ENCODE data around the gene SLC35C1. TPM values are rescaled to one million over a fixed set of nuclear protein-coding genes. Genes with fewer than 3 reads are reported as not detected.

SLC35C1 gene
- total RNA-seq, 4 donors from 2014 or later, result 23.6 to 68.6 (median 28.2) TPM

GRCh38 chr11:45765107-45765668 is 39.8 kb upstream of the SLC35C1 start:
- TF ChIP-seq POLR2A (IDR thresholded peaks at IDR 0.05), result no peak
- no peak for TF ChIP-seq CTCF (IDR thresholded peaks at IDR 0.05)
- no peaks in the 10 kb centered on the region for H3K9me3 ChIP-seq
- intact Hi-C loops (cut with DNase I), result no loop called here
- H3K36me3 ChIP-seq, result no peaks in the 10 kb centered on the region
- DNase-seq, result no peak
- WGBS, 2 donors, result 78 to 84% methylated on average over 8 of the region's 8 CpGs
- H3K4me3 ChIP-seq, result no peak overlapping the region
- peaks cover 0 to 18% (median 0%) of the 10 kb centered on the region in 4 donors for H3K27me3 ChIP-seq
- no peaks in the 10 kb centered on the region for H3K4me1 ChIP-seq
- no peak overlapping the region for H3K27ac ChIP-seq

GRCh38 chr11:45765836-45766235 is 39.1 kb upstream of the SLC35C1 start:
- TF ChIP-seq POLR2A (IDR thresholded peaks at IDR 0.05), result no peak
- no peak for TF ChIP-seq CTCF (IDR thresholded peaks at IDR 0.05)
- Histone ChIP-seq H3K4me1 (no peaks in the 10 kb centered on the region), H3K27ac (no peak overlapping the region), H3K4me3 (no peak overlapping the region), H3K36me3 (no peaks in the 10 kb centered on the region), H3K27me3 (peaks cover 0 to 20% (median 0%) of the 10 kb centered on the region in 4 donors), H3K9me3 (no peaks in the 10 kb centered on the region)
- 50 to 65% methylated on average over 4 of the region's 4 CpGs for WGBS, 2 donors
- no peak for DNase-seq
- intact Hi-C loops (cut with DNase I), result no loop called here

GRCh38 chr11:45766469-45766868 is 38.5 kb upstream of the SLC35C1 start:
- Histone ChIP-seq H3K36me3 (no peaks in the 10 kb centered on the region), H3K27ac (no peak overlapping the region), H3K4me3 (no peak overlapping the region), H3K27me3 (peaks cover 0 to 20% (median 0%) of the 10 kb centered on the region in 4 donors), H3K4me1 (peaks cover 0 to 2% (median under 1%) of the 10 kb centered on the region in 3 donors), H3K9me3 (no peaks in the 10 kb centered on the region)
- WGBS, 2 donors, result 66% methylated on average over 6 of the region's 7 CpGs
- intact Hi-C loops (cut with DNase I), result no loop called here
- no peak for DNase-seq
- TF ChIP-seq CTCF (IDR thresholded peaks at IDR 0.05), result no peak
- TF ChIP-seq POLR2A (IDR thresholded peaks at IDR 0.05), result no peak

GRCh38 chr11:45768486-45768885 is 36.5 kb upstream of the SLC35C1 start:
- Histone ChIP-seq H3K27me3 (peaks cover 0 to 20% (median 0%) of the 10 kb centered on the region in 4 donors), H3K4me3 (no peak overlapping the region), H3K4me1 (peaks cover 3 to 10% (median 5%) of the 10 kb centered on the region in 3 donors), H3K36me3 (no peaks in the 10 kb centered on the region), H3K27ac (no peak overlapping the region), H3K9me3 (no peaks in the 10 kb centered on the region)
- intact Hi-C loops (cut with DNase I), result no loop called here
- no peak for DNase-seq
- WGBS, 2 donors, result 75 to 78% methylated on average over 5 of the region's 5 CpGs
- TF ChIP-seq POLR2A (IDR thresholded peaks at IDR 0.05) (no peak), CTCF (IDR thresholded peaks at IDR 0.05) (no peak)

- Histone ChIP-seq H3K27me3 (peaks cover 0 to 20% (median 0%) of the 10 kb centered on the region in 4 donors), H3K36me3 (no peaks in the 10 kb centered on the region), H3K27ac (no peak overlapping the region), H3K9me3 (no peaks in the 10 kb centered on the region), H3K4me3 (no peak overlapping the region), H3K4me1 (peaks cover 3 to 10% (median 5%) of the 10 kb centered on the region in 3 donors)
- intact Hi-C loops (cut with DNase I), result loop anchor here (10.0 kb wide), 2 partner anchors 395 to 425 kb away; no protein-coding TSS in a partner anchor
- TF ChIP-seq CTCF (IDR thresholded peaks at IDR 0.05) (no peak), POLR2A (IDR thresholded peaks at IDR 0.05) (no peak)
- no peak for DNase-seq
- 92 to 94% methylated on average over 5 of the region's 5 CpGs for WGBS, 2 donors
Measured at GRCh38 chr11:45769960-45770359, 35.0 kb upstream of the SLC35C1 start.
